Measurements from ENCODE around the gene ST3GAL5. TPM values are rescaled to one million over a fixed set of nuclear protein-coding genes. Genes with fewer than 3 reads are reported as not detected.

The ST3GAL5 gene
- total and polyA plus RNA-seq, 7 donors, result 2.8 to 24.2 (median 16.1) TPM

- Histone ChIP-seq H3K36me3 (no peaks in the 10 kb centered on the region), H3K27me3 (no peaks in the 10 kb centered on the region), H3K4me1 (no peaks in the 10 kb centered on the region), H3K27ac (peak overlapping the region in 1 of 4 donors; percentile 55), H3K9me3 (no peaks in the 10 kb centered on the region), H3K4me3 (no peak overlapping the region)
- no peak for TF ChIP-seq EP300 (IDR thresholded peaks at IDR 0.05)
- TF ChIP-seq POLR2AphosphoS5 (IDR thresholded peaks at IDR 0.05), result peak in 2 of 4 donors; percentile 12 to 17
- intact Hi-C loops (cut with DNase I), result no loop called here
- DNase-seq, result no peak
- 72 to 91% methylated on average over 4 of the region's 4 CpGs for WGBS, 2 donors
These were observed 25.4 kb upstream of the ST3GAL5 start for GRCh38 chr2:85913884-85914881.

DNA sequence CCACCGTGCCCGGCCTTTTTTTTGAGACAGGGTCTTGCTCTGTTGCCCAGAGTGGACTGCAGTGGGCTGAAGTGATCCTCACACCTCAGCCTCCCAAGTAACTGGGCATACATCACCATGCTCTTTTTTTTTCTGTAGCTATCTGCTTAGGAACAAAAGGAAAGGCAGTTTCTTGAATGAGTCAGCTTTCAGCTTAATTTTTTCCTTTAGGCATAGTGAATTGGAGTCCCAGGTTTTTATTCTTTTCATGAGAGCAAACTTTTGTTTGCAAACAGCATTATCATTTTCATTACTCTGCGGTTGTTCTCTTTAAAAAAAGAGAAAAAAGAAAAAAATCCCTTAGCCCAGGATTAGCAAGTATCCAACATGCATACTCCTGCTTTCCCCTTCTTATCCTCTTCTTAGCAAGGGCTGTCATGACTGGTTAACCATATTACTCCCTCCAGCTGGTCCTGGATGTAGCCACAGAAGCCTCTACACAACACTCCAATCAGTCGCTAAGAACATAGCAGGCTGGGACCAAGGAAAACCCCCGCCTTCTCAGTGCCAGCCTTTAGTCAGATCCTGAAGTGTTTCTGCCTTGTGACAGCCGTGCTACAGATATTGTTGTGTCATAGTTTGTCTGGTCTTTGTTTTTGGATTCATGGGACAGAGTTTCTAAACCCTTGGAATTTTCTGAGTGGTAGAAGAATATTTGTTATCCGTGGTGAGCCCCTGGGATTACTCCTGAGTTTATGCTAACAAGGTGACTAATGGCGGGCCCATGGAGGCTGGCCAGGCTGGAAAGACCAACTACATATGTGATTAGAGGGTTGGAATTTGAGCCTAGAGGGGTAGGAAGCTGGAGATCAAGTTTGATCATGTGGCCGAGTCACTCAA, 23.3 kb upstream of the ST3GAL5 start:
- Histone ChIP-seq H3K27me3 (no peaks in the 10 kb centered on the region), H3K4me1 (no peaks in the 10 kb centered on the region), H3K36me3 (no peaks in the 10 kb centered on the region), H3K27ac (peak overlapping the region; percentile 23 to 55 (median 36)), H3K4me3 (no peak overlapping the region), H3K9me3 (no peaks in the 10 kb centered on the region)
- DNase-seq, result no peak
- no peak for TF ChIP-seq CTCF (IDR thresholded peaks at IDR 0.05)
- no peak for TF ChIP-seq POLR2A (IDR thresholded peaks at IDR 0.05)
- TF ChIP-seq POLR2AphosphoS5 (IDR thresholded peaks at IDR 0.05), result peak in 2 of 4 donors; percentile 12 to 48
- TF ChIP-seq EP300 (IDR thresholded peaks at IDR 0.05), result no peak
- intact Hi-C loops (cut with DNase I), result no loop called here
- 75 to 79% methylated on average over 9 of the region's 9 CpGs for WGBS, 2 donors

- 71 to 75% methylated on average over 6 of the region's 6 CpGs for WGBS, 2 donors
- Histone ChIP-seq H3K9me3 (no peaks in the 10 kb centered on the region), H3K27ac (peak overlapping the region in 3 of 4 donors; percentile 31 to 55 (median 40)), H3K36me3 (no peaks in the 10 kb centered on the region), H3K27me3 (no peaks in the 10 kb centered on the region), H3K4me1 (no peaks in the 10 kb centered on the region), H3K4me3 (no peak overlapping the region)
- no peak for DNase-seq
- intact Hi-C loops (cut with DNase I), result no loop called here
- no peak for TF ChIP-seq EP300 (IDR thresholded peaks at IDR 0.05)
- TF ChIP-seq CTCF (IDR thresholded peaks at IDR 0.05), result no peak
- TF ChIP-seq POLR2A (IDR thresholded peaks at IDR 0.05), result no peak
- TF ChIP-seq POLR2AphosphoS5 (IDR thresholded peaks at IDR 0.05), result no peak
These were observed 22.3 kb upstream of the ST3GAL5 start for GRCh38 chr2:85911097-85911496.

DNA sequence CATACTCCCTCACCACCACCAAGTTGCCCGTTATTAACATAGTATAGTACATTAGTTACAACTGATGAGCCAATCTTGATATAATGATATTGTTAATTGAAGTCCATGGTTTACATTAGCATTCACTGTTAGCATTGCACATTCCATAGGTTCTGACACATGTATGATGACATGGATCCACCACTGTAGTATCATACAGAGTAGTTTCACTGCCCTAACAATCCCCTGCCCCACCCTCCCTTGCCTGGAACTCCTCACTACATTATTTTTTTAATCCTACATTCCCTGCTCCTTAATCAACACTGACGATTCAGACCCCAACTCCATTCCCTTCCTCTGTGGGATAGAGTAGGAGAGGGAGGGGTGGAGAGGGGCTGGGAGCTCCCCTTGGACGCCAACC, 20.2 kb upstream of the ST3GAL5 start:
- intact Hi-C loops (cut with DNase I), result no loop called here
- no peak for TF ChIP-seq POLR2A (IDR thresholded peaks at IDR 0.05)
- WGBS, 2 donors, result 86 to 88% methylated on average over 3 of the region's 3 CpGs
- DNase-seq, result no peak
- Histone ChIP-seq H3K9me3 (no peaks in the 10 kb centered on the region), H3K4me3 (no peak overlapping the region), H3K27me3 (no peaks in the 10 kb centered on the region), H3K36me3 (no peaks in the 10 kb centered on the region), H3K27ac (no peak overlapping the region), H3K4me1 (peaks cover 0 to 13% (median 11%) of the 10 kb centered on the region in 4 donors)

- Histone ChIP-seq H3K4me1 (peaks cover 0 to 13% (median 11%) of the 10 kb centered on the region in 4 donors), H3K36me3 (no peaks in the 10 kb centered on the region), H3K9me3 (no peaks in the 10 kb centered on the region), H3K4me3 (no peak overlapping the region), H3K27ac (no peak overlapping the region), H3K27me3 (no peaks in the 10 kb centered on the region)
- WGBS, 2 donors, result 96 to 100% methylated on average over 1 of the region's 1 CpG
- intact Hi-C loops (cut with DNase I), result no loop called here
- TF ChIP-seq EP300 (IDR thresholded peaks at IDR 0.05) (no peak), POLR2A (IDR thresholded peaks at IDR 0.05) (no peak), CTCF (IDR thresholded peaks at IDR 0.05) (no peak), POLR2AphosphoS5 (IDR thresholded peaks at IDR 0.05) (no peak)
- no peak for DNase-seq
These were observed 19.7 kb upstream of the ST3GAL5 start for GRCh38 chr2:85908506-85908905.

All from sigmoid colon (tissue), 7 donors.